Left renal cortex interstitium (tissue), 4 donors: Measurements from ENCODE around the gene ECI1. TPM values are rescaled to one million over a fixed set of nuclear protein-coding genes. Genes with fewer than 3 reads are reported as not detected.
"Not testable (repeated sequence)": the region's sequence is repeated elsewhere in the genome, so short reads cannot be mapped to it uniquely, and the experiment has no call there.

Experiments used
- DNase-seq, 4 donors: peaks; one replicate each; pipeline ENCODE4 v3.0.0-alpha.2; 2013; ENCODE audit warnings: low read depth in 4 of 4, low spot score in 2 of 4, missing footprints in 1 of 4
- polyA plus RNA-seq, 4 donors: library from polyadenylated mRNA; unstranded; fragments of 120-200 nt; gene quantifications; one replicate each; pipeline ENCODE4 v1.2.1, GENCODE V29; 2013; ENCODE audit not compliant: insufficient read length in 4 of 4

The ECI1 gene
- polyA plus RNA-seq, 4 donors = 60.0 to 104 (median 80.2) TPM

DNA sequence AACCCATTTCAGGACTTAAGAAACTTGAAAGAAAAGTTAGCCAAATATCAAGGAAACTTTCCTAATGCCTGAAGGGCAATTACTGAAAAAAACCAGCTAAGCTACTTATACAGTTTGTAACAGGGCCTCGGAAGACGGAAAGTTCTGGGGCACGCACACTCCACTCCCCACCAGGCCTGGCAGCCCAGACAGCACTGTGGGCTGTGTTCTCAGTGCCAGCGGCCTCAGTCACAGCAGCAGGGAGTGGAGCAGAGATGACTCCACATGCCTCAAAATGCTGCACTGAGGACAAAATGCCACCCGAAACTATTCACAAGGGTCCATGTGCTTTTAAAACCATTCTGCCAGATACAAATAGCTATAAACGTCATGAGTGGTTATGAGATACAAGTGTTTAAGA is 6.3 kb upstream of the ECI1 start:
- DNase-seq = no peak

DNA sequence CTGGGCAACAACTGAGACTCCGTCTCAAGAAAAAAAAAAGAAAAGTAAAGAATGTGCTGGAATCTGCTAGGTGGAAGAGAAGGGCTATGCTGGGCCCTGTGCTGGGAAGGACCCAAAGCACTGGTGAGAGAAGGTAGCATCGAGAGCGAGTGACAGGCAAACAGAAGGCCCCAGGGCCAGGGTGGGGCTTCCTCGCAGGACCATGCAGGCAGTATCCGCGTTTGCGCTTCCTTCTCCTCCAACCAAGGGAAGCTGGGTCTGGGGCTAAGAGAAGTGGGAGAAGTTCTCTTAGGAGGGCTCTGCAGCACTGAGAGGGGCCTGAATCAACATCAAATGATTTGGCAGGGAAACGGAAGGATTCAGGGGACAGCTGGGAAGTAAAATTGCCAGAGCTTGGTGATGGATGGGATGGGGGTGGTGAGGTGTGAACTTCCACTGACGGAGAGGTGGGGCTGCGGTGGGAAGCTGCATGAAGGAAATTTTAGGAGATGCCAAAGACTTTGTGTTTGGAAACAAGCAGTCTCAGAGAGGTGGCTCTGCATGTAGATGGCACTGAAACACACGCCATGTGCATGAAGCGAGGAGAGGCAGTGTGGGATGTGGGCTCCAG is 5.2 kb upstream of the ECI1 start:
- no peak for DNase-seq

DNA sequence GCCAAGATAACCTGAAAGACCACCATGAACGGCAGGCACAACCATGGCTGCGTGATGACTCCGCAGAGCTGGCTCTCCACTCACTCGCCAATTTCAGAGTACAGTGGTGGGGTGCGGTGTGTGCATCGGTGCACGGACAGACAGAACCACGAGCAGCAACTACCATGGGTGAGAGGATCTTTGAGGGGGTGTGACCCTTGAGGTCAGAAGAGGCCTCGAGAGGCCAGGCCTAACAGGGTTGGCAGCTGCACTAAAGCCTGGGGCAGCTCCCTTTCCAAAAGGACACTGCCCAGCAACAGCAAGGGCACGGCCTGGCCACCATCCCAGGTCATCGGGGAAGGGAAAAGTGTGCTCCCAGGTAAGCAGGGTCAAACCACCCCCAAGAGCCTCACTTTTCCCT is 1.9 kb upstream of the ECI1 start:
- no peak for DNase-seq

DNA sequence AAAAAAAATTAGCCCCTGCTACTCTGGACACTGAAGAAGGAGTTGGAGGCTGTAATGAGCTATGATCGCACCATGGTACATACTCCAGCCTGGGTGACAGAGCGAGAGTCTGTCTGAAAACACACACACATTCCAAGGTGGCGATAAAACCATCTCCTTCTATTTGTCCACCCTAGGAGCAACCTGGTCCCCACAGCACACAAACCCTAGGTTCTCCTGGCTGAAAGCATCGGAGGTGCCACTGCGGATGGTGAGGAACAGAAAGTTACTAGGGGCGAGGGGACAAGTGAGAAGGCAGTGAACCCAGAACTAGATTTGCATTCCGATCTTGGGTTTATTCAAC is 1.4 kb upstream of the ECI1 start:
- DNase-seq = no peak

DNA sequence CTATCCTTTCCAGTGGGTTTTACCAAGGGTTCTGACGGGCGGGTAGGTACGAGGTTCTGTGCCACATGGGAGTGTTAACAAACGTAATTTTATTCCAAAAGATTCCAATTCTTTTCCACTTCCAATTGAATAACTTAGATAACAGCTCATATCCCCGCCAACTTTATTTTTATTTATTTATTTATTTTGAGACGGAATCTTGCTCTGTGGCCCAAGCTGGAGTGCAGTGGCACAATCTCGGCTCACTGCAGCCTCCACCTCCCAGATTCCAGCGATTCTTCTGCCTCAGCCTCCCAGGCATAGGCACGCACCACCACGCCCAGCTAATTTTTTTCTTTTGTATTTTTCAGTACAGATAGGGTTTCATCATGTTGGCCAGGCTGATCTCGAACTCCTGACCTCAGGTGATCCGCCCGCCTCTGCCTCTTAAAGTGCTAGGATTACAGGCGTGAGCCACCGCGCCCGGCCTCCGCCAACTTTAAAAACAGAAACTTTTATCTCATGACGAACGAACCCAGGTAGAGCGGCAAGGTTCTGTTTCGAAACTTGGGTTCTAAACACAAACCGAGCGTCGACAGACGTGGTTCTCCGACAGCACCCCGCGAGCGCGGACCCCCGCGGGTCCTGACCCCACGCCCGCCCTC is 613 bp downstream of the ECI1 start:
- no peak for DNase-seq

DNA sequence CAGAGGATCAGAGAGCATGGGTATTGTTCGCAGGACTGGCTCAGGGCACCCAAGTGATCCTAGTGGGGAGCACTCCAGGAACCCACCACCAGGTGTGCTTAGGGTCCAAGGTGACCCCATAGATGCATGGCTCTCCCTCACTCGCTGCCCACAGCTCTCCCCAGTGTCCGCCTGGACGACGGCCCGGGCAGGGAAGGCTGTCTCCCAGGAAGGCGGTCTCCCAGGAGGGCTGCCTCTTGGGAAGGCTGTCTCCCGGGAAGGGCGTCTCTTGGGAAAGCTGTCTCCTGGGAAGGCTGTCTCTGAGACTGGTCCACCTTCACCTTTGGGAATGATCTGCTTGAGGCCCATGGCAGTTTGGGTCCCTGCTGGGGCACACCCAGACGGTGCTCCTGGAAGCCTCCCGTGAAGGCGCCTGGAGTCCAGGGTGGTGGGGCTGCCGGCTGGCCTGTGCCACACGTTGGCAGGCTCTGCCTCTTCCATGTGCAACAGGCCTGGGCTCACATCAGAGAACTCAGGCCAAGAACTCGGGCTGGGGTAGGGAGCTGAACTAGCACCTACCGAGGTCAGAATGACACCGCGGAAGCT is 5.0 kb downstream of the ECI1 start:
- no peak for DNase-seq

DNA sequence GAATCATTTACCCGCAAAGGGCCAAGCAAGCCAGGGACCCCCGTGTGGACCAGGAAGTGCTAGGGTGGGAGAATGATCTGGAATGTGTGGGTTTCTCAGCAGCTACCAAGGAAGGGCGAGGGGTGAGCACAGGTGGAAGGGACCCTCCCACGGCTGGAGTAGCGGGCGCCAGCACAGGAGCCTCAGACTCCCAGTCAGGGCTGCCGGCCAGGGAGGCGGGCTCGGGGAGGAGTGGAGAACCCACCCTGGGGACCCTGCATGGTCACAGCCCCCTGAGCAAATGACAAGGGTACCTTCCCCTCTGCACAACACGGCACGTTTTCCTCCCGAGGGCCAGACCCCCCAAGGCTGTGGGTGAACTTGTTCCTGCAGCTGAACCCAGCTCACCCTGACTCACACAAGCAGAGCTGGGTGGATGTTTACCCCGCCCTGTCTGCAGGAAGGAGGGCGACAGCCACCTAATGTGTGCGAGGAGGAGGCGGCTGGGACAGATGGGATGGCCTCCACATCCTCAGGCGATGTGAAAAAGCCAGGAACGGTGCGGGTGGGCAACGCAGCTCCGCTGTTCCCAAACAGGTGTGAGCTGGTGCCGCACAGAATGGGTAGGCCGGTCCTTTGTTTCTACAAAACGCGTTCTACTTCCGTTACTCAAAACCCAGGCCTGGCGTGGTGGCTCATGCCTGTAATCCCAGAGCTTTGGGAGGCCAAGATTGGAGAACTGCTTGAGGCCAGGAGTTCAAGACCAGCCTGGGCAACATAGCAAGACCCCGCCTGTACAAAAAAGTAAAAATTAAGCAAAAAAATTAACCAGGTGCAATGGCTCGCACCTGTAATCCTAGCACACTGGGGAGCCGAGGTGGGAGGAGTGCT is 6.2 kb downstream of the ECI1 start:
- DNase-seq = no peak

DNA sequence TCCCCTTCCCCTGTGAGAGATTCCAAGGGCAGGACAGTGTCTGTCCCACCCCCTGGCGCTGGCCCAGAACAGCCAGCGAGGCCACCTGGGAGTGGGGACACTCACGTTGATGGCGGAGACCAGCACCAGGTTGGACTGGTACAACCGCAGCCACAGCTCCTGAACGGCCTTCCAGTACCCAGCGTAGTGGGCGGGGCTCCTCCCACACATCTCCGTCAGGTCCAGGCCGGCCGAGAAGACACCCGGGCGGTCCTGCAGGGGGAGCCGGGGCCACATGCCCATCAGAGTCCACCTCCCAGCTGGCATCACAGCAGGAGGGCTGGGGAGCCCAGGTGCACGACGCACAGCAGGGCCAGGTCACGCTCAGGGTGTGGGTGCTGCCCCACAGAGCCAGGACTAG is 7.1 kb downstream of the ECI1 start:
- DNase-seq = no peak

DNA sequence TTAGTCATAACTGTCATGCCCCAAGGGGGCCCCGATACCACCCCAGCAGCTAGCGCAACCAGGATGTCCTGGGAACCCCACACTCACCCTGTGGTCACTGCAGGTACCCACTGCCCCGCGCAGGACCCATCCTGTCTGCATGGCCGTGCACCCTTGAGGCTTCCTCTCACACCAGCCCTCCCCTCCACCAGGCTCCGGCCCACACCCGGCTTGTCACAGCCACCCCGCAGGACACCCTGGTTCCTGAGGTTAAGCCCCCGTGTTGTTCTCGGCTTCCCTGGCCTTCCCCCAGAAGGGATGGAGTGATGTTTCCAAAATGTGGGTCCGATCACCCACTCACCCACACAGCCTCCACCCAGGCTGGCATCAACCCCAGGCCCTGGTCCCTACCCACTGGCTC is 7.6 kb downstream of the ECI1 start:
- no peak for DNase-seq

DNA sequence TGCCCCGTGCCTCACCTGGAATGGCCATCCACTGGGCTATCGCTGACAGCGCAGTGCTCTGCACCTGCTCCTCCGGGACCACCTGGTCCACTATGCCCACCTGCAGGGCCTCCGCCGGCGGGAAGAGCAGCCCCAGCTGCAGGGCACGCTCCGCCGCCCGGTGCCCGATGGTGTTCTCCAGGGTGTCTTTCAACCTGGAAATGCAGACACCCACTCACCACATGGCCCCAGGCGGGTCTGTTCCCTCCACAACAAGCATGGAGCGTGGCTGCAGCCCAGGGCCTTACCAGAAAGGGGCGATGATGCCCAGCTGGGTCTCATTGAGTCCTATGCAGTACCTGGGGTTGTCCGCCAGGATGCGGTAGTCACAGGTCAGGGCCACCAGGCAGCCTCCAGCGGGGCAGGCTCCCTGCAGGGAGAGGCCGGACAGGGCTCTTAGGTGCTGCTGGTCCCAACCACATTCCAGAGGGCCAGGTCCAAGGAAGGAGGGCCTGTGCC is 8.3 kb downstream of the ECI1 start:
- no peak for DNase-seq

DNA sequence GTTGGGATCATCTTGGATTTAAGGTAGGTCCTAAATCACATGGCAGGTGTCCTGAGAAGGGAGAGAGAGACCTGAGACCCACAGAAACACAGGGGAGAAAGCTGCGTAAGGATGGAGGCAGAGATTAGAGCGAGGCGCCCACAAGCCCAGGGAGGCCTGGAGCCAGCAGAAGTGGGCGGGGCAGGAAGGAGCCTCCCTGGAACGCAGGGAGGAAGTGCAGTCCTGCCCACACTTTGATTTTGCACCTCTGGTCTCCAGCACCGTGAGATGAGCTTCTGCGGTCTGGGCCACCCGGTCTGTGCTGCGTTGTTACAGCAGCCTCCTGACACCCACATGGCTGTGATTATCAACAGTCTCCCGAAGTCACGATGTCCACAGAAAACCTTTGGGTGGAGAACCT is 8.8 kb downstream of the ECI1 start:
- DNase-seq = no peak

DNA sequence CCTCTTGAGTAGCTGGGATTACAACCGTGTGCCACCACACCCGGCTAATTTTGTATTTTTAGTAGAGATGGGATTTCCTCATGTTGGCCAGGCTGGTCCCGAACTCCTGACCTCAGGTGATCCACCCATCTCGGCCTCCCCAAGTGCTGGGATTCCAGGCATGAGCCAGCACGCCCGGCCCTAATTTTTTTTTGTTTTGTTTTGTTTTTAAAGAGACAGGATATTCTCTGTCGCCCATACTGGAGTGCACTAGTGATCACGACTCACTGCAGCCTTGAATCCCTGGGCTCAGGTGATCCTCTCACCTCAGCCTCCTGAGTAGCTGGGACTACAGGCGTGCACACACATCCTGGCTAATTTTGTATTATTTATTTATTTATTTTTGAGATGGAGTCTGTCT is 11.1 kb downstream of the ECI1 start:
- not testable (repeated sequence) for DNase-seq

DNA sequence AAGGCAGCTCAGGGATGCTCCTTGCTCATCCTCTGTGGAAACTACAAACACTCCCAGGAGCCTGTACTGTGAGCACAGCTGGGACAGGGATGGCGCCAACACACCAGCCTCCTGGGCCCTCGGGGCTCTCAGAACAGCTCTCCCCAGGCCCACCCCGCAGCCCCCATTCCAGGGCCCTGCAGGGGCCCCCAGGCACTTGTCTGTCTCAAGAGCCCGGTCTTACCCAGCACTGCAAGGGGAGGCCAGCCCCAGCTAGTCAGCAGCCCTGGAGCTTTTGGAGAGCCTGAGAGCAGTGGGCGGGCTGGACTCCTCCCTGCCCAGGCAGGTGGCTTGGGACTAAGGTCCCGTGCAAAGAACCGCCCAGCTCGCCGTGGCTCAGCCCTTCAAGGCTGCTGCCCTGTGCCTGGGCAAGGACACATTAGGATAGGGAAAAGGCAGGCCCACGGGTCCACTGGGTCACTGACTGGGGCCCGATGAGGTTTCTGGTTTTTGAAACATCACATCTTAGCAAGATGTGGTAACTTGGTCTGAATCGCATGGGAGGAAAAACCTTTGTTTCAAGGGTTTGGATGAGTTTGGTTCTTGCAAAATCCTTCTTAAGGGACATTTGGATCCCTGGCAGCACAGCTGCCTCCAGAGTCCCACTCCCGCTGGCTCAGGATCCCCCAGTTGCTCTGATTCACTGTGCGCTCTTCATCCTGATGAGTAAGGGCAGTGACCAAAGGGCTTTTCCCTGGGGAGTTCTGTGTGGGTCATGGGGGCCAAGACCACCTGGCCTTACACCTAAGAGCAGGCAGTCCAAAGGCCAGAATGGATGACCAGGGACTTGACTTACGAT is 12.3 kb downstream of the ECI1 start:
- DNase-seq = no peak

DNA sequence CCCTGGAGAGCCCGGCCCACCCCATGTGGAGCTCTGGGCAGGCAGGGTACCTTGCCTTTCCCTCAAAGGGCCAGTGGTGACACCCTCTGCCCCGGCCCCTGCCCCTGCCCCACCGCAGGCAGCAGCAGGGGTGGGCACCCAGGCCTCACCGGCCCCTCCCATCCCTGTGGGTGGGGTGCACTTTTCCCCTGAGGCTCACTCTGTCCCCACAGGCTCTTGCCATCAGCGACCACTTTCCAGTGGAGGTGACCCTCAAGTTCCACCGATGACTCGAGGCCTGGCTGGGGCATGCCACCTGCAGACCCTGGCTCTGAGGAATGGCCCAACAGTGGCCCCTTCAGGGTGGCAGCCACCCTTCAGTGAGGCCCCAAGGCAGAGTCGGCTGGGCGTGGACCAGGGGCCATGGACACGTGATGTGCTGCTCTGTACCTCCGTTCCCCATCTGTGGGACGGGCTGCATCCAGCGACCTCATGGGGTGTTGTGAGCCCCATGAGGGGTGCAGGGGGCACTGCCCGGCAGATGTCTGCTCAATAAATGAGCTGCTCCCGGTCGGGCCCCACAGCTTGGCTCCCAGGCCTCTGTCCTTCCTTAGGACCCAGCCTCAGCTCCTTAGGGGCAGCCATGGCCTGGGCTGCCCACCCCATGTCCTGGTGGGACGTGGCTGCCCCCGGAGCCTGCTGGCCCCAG is 13.1 kb downstream of the ECI1 start:
- DNase-seq = no peak

DNA sequence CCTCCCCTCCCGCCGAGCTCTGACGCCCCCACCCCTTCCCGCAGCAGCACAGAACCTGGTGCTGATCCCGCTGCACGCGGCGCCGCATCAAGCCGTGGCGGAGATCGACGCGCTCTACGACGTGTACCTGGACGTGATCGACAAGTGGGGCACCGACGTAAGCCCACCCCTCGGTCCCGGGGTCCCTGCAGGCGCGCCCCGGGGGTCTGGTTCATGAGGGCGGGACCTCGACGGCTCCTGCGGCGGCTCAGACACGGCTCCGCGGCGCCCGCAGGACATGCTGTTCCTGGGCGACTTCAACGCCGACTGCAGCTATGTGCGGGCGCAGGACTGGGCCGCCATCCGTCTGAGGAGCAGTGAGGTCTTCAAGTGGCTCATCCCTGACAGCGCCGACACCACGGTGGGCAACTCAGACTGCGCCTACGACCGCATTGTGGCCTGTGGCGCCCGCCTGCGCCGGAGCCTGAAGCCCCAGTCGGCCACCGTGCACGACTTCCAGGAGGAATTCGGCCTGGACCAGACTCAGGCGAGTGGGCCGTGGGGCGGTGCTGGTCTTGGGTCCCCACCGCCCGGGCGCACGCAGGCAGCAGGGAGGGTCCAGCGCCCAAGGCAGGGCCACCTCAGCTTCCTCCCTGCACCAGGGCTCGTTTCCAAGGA is 13.8 kb downstream of the ECI1 start:
- DNase-seq = no peak

DNA sequence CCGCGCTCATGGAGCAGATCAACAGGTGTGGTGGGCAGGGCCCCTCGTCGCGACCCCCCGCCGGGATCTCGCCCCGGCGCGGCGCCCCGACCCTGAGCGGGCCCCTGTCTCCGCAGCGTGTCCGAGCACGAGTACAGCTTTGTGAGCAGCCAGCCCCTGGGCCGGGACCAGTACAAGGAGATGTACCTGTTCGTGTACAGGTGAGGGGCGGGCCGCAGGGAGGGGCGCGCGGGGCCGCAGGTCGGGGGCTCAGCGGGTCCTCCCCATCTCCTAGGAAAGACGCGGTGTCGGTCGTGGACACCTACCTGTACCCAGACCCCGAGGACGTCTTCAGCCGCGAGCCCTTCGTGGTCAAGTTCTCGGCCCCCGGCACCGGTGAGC is 14.3 kb downstream of the ECI1 start:
- DNase-seq = no peak

DNA sequence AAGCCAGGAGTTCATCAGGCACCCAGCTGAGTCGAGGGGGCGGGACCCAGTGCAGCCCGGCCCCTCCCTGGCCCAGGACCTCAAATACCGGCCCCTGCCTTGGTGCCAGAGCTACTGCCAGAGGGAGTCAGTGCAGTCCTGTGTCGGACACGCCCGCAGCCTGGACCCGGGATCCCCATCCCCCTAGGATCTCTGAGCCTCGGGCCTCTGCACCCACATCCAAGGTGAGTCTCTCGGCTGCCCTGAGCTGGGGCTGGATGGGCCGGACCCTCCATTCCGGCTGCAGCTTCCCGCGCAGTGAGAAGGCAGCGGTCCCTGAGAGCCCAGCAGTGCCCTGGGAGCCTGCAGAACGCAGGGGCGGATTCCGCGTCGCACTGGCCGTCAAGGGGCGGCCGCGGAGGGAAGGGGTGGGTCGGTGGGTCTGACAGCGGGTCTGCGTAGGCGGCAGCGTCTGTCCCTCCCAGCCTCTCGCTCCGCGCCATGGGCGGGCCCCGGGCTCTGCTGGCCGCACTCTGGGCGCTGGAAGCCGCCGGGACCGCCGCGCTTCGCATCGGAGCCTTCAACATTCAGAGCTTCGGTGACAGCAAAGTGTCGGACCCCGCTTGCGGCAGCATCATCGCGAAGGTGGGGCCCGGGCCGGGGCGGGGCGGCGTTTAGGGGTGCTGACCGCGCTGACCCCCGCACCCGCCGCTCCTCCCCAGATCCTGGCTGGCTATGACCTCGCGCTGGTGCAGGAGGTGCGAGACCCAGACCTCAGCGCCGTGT is 14.9 kb downstream of the ECI1 start, which contains the start of gene DNASE1L2:
Gene DNASE1L2 (plus strand): TSS at position 108 of the 765 bp plus-strand sequence. CDS start 373 bp downstream, at position 481.
- DNase-seq = no peak

DNA sequence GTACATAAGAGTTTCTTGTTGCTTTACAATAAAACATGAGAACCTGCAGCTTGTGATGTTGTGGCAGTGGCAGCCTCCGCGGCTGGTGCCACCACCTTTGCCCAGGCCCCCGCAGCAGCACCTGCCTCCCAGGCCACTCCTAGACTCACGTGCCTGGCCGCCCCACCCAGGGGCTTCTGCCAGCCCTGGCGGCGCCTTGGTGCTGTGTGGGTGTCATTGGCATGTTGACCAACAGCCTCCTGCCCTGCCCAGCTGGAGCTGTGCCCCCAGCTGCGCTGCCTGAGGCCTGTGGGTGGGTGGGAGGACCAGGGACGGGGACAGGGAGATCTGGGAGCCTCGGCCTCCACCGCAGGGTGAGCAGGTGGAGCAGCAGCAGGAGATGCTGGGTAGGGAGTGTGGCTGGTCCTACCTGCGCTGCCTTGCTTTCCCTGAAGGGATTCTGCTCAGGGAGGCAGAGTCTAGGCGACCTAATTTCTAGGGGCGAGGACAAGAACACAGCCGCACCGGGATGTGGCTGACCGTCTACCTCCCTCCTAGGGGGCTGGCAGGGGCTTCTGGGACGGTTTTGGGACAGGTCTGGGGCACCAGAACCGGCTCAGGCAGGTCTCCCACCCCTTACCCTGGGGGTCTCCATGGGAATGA is 15.6 kb downstream of the ECI1 start:
- DNase-seq = no peak
